ENCODE data around the gene FNBP1. TPM values are rescaled to one million over a fixed set of nuclear protein-coding genes. Genes with fewer than 3 reads are reported as not detected.

Gene FNBP1
- total and polyA plus RNA-seq, 2 of the 8 experiments (the other 6 are each of a cell fraction or from before 2014, with no cell fraction given), result 7.2 to 40.9 TPM

GRCh38 chr9:130042885-130043653 lies at the start of gene FNBP1 (continued):
- no peak; the same call in 1 of the 2 replicates for TF ChIP-seq YY1 (IDR thresholded peaks at IDR 0.05; ENCODE audit: low read depth, low read length)
- no peak for TF ChIP-seq CHD7 (IDR thresholded peaks at IDR 0.05; ENCODE audit: insufficient replicate concordance, low read length)
- peak; percentile 57 for TF ChIP-seq SAP30 (IDR thresholded peaks at IDR 0.05; ENCODE audit: insufficient read depth, insufficient replicate concordance, low read length)
- TF ChIP-seq RFX5 (IDR thresholded peaks at IDR 0.05; ENCODE audit: borderline replicate concordance, low read depth, low read length), result no peak
- no peak for TF ChIP-seq ZNF274 (IDR thresholded peaks at IDR 0.05; ENCODE audit: borderline replicate concordance, extremely low read depth, low read length)
- no peak for TF ChIP-seq HDAC6 (IDR thresholded peaks at IDR 0.05; ENCODE audit: low read depth, low read length)
- TF ChIP-seq E2F6 (IDR thresholded peaks at IDR 0.05), result no peak; the same call in 1 of the 2 replicates
- no peak for TF ChIP-seq SIX5 (IDR thresholded peaks at IDR 0.05; ENCODE audit: low read depth, low read length)
- no peak for TF ChIP-seq CHD1 (IDR thresholded peaks at IDR 0.05; ENCODE audit: low read depth, low read length)
